HCT116 (cell line): Measurements from ENCODE around the gene SIRPB2. TPM values are rescaled to one million over a fixed set of nuclear protein-coding genes. Genes with fewer than 3 reads are reported as not detected.

Experiments
- ATAC-seq: fragments of 200-7000 bp; cut with Tn5 transposase; 2 replicates; pipeline ENCODE4 v1.9.1; 2020; ENCODE audit warnings: mild to moderate bottlenecking, moderate library complexity
- BruUV-seq: library from RNA; stranded (reverse); fragments of 400-500 nt; replicated peaks from 2 replicates; lab custom pipeline; 2021; lab: Mats Ljungman, UMichigan
- CTCF ChIA-PET: fragments of 300-600 bp; sonication (Branson Sonifier 250); formaldehyde crosslinking; loops from one replicate; lab custom pipeline; 2021; ENCODE audit warnings: antibody characterized with exemption; lab: Charles Lee
- POLR2A ChIA-PET: fragments of 300-600, 350-600 bp; sonication (Branson Sonifier 250); formaldehyde crosslinking; loops from one replicate; lab custom pipeline; 2021; ENCODE audit warnings: antibody characterized with exemption; lab: Charles Lee
- RAD21 ChIA-PET, 2 experiments: fragments of 300-600 bp; sonication (Branson Sonifier 250); formaldehyde crosslinking; loops; one replicate each; lab custom pipeline; 2023; ENCODE audit warnings: low total read pairs in 2 of 2; ENCODE audit not compliant: uncharacterized antibody in 2 of 2, unreplicated experiment in 2 of 2, low non-redundant PET in 1 of 2; lab: Charles Lee
- DNase-seq: peaks from one replicate; pipeline ENCODE4 v3.0.0-alpha.2; 2010; ENCODE audit warnings: low read depth, low spot score
- H2AFZ ChIP-seq: fragments of 200-600 bp; shearing (Covaris generic), sonication (generic); 2 replicates; pipeline ENCODE4 v1.6.1; 2017; ENCODE audit warnings: low read depth, mixed run types, mixed read lengths, antibody characterized with exemption, low read length; ENCODE audit not compliant: poor library complexity, severe bottlenecking
- H3K27ac ChIP-seq: 2 replicates; pipeline ENCODE4 v1.5.1; 2012; ENCODE audit warnings: low read depth, low read length
- H3K27me3 ChIP-seq: fragments of 200-600 bp; sonication (generic); 2 replicates; pipeline ENCODE4 v1.6.1; 2016; ENCODE audit warnings: mixed run types, low read length, mixed read lengths; ENCODE audit not compliant: insufficient read depth
- H3K36me3 ChIP-seq, 2 experiments: fragments of 200-500 bp in 1 of 2; fragments of 200-600 bp in 1 of 2; sonication (Bioruptor generic) in 1 of 2; sonication (generic) in 1 of 2; 2 replicates each; pipeline versions ENCODE4 v1.5.1 to v1.6.1; 2014 to 2016; ENCODE audit warnings: low read length in 2 of 2, inconsistent platforms in 1 of 2, mixed read lengths in 1 of 2, mixed run types in 1 of 2; ENCODE audit not compliant: insufficient read depth in 2 of 2, control insufficient read depth in 1 of 2
- H3K4me1 ChIP-seq, 2 experiments: fragments of 200-600 bp in 1 of 2; sonication (generic) in 1 of 2; 2 replicates each; pipeline versions ENCODE4 v1.5.1 to v1.6.1; 2012 to 2017; ENCODE audit warnings: low read length in 2 of 2, inconsistent platforms in 1 of 2, mild to moderate bottlenecking in 1 of 2, mixed read lengths in 1 of 2, mixed run types in 1 of 2, moderate library complexity in 1 of 2; ENCODE audit not compliant: insufficient read depth in 2 of 2, control insufficient read depth in 1 of 2
- H3K4me2 ChIP-seq: fragments of 200-600 bp; sonication (generic); 2 replicates; pipeline ENCODE4 v1.6.1; 2017; ENCODE audit warnings: mixed run types, low read length, mixed read lengths
- H3K4me3 ChIP-seq, 2 experiments: fragments of 200-600 bp in 1 of 2; sonication (generic) in 1 of 2; replicated peaks in 1 of 2; 2 replicates each; pipeline ENCODE4 v1.5.1; 2011 to 2016; ENCODE audit warnings: low read length in 2 of 2, control low read depth in 1 of 2, low read depth in 1 of 2, mild to moderate bottlenecking in 1 of 2, mixed read lengths in 1 of 2, mixed run types in 1 of 2
- H3K79me2 ChIP-seq: fragments of 200-600 bp; sonication (generic); 2 replicates; pipeline ENCODE4 v1.6.1; 2017; ENCODE audit warnings: mild to moderate bottlenecking, mixed run types, low read length, moderate library complexity, mixed read lengths; ENCODE audit not compliant: insufficient read depth
- H3K9ac ChIP-seq: fragments of 200-600 bp; sonication (generic); 2 replicates; pipeline ENCODE4 v1.6.1; 2016; ENCODE audit warnings: low read length, mixed read lengths
- H3K9me2 ChIP-seq: fragments of 200-600 bp; sonication (generic), shearing (Covaris generic); 2 replicates; pipeline ENCODE4 v1.6.1; 2017; ENCODE audit warnings: mixed run types, mild to moderate bottlenecking, moderate library complexity; ENCODE audit not compliant: insufficient read depth
- H3K9me3 ChIP-seq, 2 experiments: fragments of 200-500 bp in 1 of 2; fragments of 200-600 bp in 1 of 2; sonication (Bioruptor generic) in 1 of 2; sonication (generic) in 1 of 2; 2 replicates each; pipeline ENCODE4 v1.6.1; 2014 to 2017; ENCODE audit warnings: low read length in 2 of 2, mixed read lengths in 2 of 2, inconsistent platforms in 1 of 2, low read depth in 1 of 2, mild to moderate bottlenecking in 1 of 2, mixed run types in 1 of 2, moderate library complexity in 1 of 2; ENCODE audit not compliant: control insufficient read depth in 1 of 2, insufficient read depth in 1 of 2
- H4K20me1 ChIP-seq: fragments of 200-600 bp; sonication (generic), shearing (Covaris generic); 2 replicates; pipeline ENCODE4 v1.6.1; 2017; ENCODE audit warnings: mixed run types, mild to moderate bottlenecking, moderate library complexity; ENCODE audit not compliant: insufficient read depth
- CTCF ChIP-seq, 3 experiments: fragments of 200-600 bp in 1 of 3; sonication (generic) in 1 of 3; IDR thresholded peaks in 2 of 3; conservative IDR thresholded peaks in 1 of 3; 2 replicates each; pipeline ENCODE4 v1.5.1; 2012 to 2017; ENCODE audit warnings: low read depth in 2 of 3, low read length in 2 of 3, antibody characterized with exemption in 1 of 3, borderline replicate concordance in 1 of 3, control low read depth in 1 of 3, mild to moderate bottlenecking in 1 of 3, mixed read lengths in 1 of 3, mixed run types in 1 of 3, moderate library complexity in 1 of 3; ENCODE audit not compliant: insufficient read depth in 1 of 3
- EGR1 ChIP-seq: IDR thresholded peaks from 2 replicates; pipeline ENCODE4 v1.6.1; 2012; ENCODE audit warnings: low read depth
- ELF1 ChIP-seq: IDR thresholded peaks from 2 replicates; pipeline ENCODE4 v1.6.1; 2012; ENCODE audit warnings: low read depth, borderline replicate concordance
- EZH2phosphoT487 ChIP-seq: fragments of 200-600 bp; IDR thresholded peaks from 2 replicates; pipeline ENCODE4 v1.6.1; 2018; ENCODE audit warnings: antibody characterized with exemption, borderline replicate concordance
- JUND ChIP-seq: IDR thresholded peaks from 2 replicates; pipeline ENCODE4 v1.6.1; 2012
- SP1 ChIP-seq: IDR thresholded peaks from 2 replicates; pipeline ENCODE4 v1.6.1; 2012; ENCODE audit warnings: low read depth
- ZBTB33 ChIP-seq: IDR thresholded peaks from 2 replicates; pipeline ENCODE4 v1.6.1; 2011; ENCODE audit warnings: mild to moderate bottlenecking, low read length, moderate library complexity; ENCODE audit not compliant: insufficient replicate concordance; ENCODE audit errors: extremely low read depth
- intact Hi-C: fragments of 100-400 bp; cut with micrococcal nuclease; formaldehyde crosslinking; loops from 2 replicates; pipeline ENCODE4 v1.10.0; 2022
- total RNA-seq: library from RNA; stranded (reverse); gene quantifications from one replicate; pipeline ENCODE4 v1.2.1, GENCODE V29; 2021; ENCODE audit not compliant: unreplicated experiment

Gene SIRPB2
- total RNA-seq, 1 experiment from 2014 or later = not detected

- no peak overlapping the region for H3K4me3 ChIP-seq
- H3K9me3 ChIP-seq = no peaks in the 10 kb centered on the region
- H3K9ac ChIP-seq = no peak overlapping the region
- intact Hi-C loops = loop anchor here (10.0 kb wide), 1 partner anchor 199 kb away; no protein-coding TSS in a partner anchor
- no peaks in the 10 kb centered on the region for H3K9me2 ChIP-seq
- no peaks in the 10 kb centered on the region for H3K79me2 ChIP-seq
- H3K4me1 ChIP-seq = no peaks in the 10 kb centered on the region
- no peak overlapping the region for H2AFZ ChIP-seq
- H3K36me3 ChIP-seq = no peaks in the 10 kb centered on the region
- ATAC-seq = no peak
- no peak overlapping the region for H3K4me2 ChIP-seq
- RAD21 ChIA-PET = no interaction called here
- BruUV-seq = no TSS peak
- no peaks in the 10 kb centered on the region for H4K20me1 ChIP-seq
- POLR2A ChIA-PET = no interaction called here
- no peak for DNase-seq
- no peak overlapping the region for H3K27ac ChIP-seq
- CTCF ChIA-PET = no interaction called here
- H3K27me3 ChIP-seq = no peaks in the 10 kb centered on the region
- no peak for TF ChIP-seq JUND
- no peak for TF ChIP-seq CTCF (IDR thresholded peaks at IDR 0.05 in 2 of 3, conservative IDR thresholded peaks at IDR 0.05 in 1 of 3; ENCODE audit: borderline replicate concordance in 1 of 3, insufficient read depth in 1 of 3, low read depth in 2 of 3, low read length in 2 of 3)
- TF ChIP-seq SP1 = no peak
- no peak for TF ChIP-seq ZBTB33
- TF ChIP-seq EGR1 = no peak
- no peak for TF ChIP-seq ELF1
- no peak for TF ChIP-seq EZH2phosphoT487
These were observed 44.4 kb upstream of the SIRPB2 start for GRCh38 chr20:1535420-1536175.
